HTR-8/SVneo (cell line): ENCODE measurements around the gene ARIH1.
A peak's percentile ranks its signal among the peaks of the same experiment; 100 is the strongest.
"Not testable (repeated sequence)": the region's sequence is repeated elsewhere in the genome, so short reads cannot be mapped to it uniquely, and the experiment has no call there.

Experiments used
- DNase-seq: peaks from one replicate; pipeline ENCODE4 v3.0.0; 2011; ENCODE audit warnings: low spot score, mixed read lengths; ENCODE audit not compliant: insufficient read length
- FAIRE-seq: peaks from 2 replicates; lab custom pipeline; 2011; peaks lifted over from hg19 to GRCh38; lab: Jason Lieb, UNC

ARIH1 gene

GRCh38 chr15:72591361-72591760 is 117.2 kb downstream of the ARIH1 start:
- FAIRE-seq, result no peak
- DNase-seq, result no peak

- peak; percentile 42 for FAIRE-seq
- DNase-seq, result no peak
These were observed 118.0 kb downstream of the ARIH1 start for GRCh38 chr15:72592097-72592496.

- FAIRE-seq (no peak), DNase-seq (no peak)
These were observed 118.5 kb downstream of the ARIH1 start for GRCh38 chr15:72592676-72593075.

GRCh38 chr15:72593838-72594237 is 119.7 kb downstream of the ARIH1 start:
- DNase-seq (no peak), FAIRE-seq (no peak)

- FAIRE-seq (peak; percentile 74), DNase-seq (peak; percentile 57)
These were observed 125.8 kb downstream of the ARIH1 start for GRCh38 chr15:72599855-72600464.

GRCh38 chr15:72604794-72605193 is 130.7 kb downstream of the ARIH1 start:
- no peak for DNase-seq
- FAIRE-seq, result no peak

GRCh38 chr15:72608084-72608483 is 134.0 kb downstream of the ARIH1 start:
- FAIRE-seq, DNase-seq: not testable (repeated sequence)

- DNase-seq (no peak), FAIRE-seq (no peak)
These were observed 135.7 kb downstream of the ARIH1 start for GRCh38 chr15:72609862-72610261.

- not testable (repeated sequence) for FAIRE-seq, DNase-seq
These were observed 138.2 kb downstream of the ARIH1 start for GRCh38 chr15:72612324-72612723.

GRCh38 chr15:72614810-72615532 is 140.8 kb downstream of the ARIH1 start:
- no peak for FAIRE-seq
- no peak for DNase-seq

- not testable (repeated sequence) for FAIRE-seq, DNase-seq
These were observed 141.6 kb downstream of the ARIH1 start for GRCh38 chr15:72615533-72616233.

- DNase-seq (no peak), FAIRE-seq (no peak)
These were observed 142.5 kb downstream of the ARIH1 start for GRCh38 chr15:72616491-72617210.

GRCh38 chr15:72623854-72624253 is 149.7 kb downstream of the ARIH1 start:
- FAIRE-seq, DNase-seq: not testable (repeated sequence)

- DNase-seq, FAIRE-seq: not testable (repeated sequence)
These were observed 152.0 kb downstream of the ARIH1 start for GRCh38 chr15:72626153-72626552.

GRCh38 chr15:72628249-72629067 is 154.3 kb downstream of the ARIH1 start:
- DNase-seq, FAIRE-seq: not testable (repeated sequence)

- not testable (repeated sequence) for DNase-seq, FAIRE-seq
These were observed 155.0 kb downstream of the ARIH1 start for GRCh38 chr15:72629068-72629570.

- FAIRE-seq, result peak; percentile 46
- DNase-seq, result not testable (repeated sequence)
These were observed 162.6 kb downstream of the ARIH1 start for GRCh38 chr15:72636519-72637282.

- not testable (repeated sequence) for FAIRE-seq, DNase-seq
These were observed 165.8 kb downstream of the ARIH1 start for GRCh38 chr15:72639759-72640483.
